Measurements from ENCODE around the gene RECQL5.

RECQL5 gene

DNA sequence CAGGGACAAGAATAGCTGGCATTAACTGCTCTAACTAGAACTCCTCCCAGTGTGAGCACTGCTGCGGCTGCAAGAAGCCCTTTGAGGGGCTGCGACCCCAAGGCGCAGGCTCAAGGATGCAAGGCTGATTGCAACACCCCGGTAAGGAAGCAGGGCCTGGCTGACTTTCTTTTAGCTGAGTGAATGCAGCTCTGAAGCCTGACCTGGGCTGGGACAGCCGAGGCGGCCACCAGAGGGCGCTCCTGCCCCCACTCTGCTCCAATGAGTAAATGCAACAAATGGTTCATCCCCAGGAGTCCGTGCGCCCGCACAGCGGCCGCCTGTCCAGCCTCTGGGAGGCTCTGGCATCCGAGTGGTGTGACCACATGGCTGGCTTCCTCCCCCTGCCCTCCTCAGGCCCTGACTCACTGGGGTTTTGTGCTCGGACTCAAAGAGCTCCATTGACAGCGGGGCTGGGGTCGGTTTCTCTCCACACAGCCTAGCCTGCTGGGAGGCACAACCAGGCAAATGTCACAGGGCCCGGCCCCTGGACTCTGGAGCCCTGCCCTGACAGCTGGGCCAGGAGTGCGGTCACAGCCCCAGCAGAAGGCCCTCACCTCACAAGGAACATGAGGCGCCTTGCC lies 34.0 kb downstream of the RECQL5 start, which contains the start of gene SMIM5:
Gene SMIM5 (plus strand): TSS at position 572 of the 623 bp plus-strand sequence. CDS start 6,768 bp downstream, outside the sequence.
- DNase-seq: peak; percentile 97

DNA sequence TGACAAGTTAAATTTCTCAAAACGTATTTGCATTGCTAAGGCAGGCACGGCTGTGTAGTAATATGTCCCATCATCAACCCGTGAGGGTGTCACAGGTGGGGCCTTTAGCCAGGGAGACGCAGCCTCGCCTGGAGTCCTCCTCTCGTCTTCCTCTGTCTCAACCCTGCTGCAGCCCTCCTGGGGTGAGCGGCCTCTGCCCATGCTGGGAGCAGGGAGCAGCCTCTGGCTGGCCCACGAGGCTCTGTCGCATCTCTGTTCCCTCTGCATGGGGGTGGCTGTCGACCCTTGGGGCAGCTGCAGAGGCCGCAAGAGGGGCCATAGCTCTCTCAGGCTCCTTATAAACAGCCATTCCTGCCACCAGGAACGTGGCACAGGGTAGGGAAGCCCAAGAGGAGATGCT lies 34.5 kb downstream of the RECQL5 start:
- no peak for DNase-seq

DNA sequence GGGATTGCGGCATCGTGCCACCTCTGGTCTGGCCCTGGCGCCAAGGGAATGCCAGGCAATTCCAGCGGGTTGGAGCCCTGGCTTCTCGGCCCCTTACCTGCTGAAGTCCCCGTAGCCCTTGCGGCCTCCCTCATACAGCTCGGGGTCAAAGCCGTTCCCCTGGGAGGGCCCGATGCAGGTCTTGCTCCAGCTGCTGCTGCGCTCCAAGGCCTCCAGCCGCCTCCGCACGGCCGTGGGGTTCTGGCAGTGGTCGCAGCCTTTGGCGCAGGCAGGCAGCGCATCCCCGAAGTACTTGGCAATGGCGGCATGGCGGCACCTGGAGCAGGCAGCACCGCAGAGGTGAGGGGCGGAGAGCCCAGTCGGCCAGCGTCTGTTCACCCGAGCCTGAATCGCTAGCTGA lies 35.6 kb downstream of the RECQL5 start:
- no peak for DNase-seq

DNA sequence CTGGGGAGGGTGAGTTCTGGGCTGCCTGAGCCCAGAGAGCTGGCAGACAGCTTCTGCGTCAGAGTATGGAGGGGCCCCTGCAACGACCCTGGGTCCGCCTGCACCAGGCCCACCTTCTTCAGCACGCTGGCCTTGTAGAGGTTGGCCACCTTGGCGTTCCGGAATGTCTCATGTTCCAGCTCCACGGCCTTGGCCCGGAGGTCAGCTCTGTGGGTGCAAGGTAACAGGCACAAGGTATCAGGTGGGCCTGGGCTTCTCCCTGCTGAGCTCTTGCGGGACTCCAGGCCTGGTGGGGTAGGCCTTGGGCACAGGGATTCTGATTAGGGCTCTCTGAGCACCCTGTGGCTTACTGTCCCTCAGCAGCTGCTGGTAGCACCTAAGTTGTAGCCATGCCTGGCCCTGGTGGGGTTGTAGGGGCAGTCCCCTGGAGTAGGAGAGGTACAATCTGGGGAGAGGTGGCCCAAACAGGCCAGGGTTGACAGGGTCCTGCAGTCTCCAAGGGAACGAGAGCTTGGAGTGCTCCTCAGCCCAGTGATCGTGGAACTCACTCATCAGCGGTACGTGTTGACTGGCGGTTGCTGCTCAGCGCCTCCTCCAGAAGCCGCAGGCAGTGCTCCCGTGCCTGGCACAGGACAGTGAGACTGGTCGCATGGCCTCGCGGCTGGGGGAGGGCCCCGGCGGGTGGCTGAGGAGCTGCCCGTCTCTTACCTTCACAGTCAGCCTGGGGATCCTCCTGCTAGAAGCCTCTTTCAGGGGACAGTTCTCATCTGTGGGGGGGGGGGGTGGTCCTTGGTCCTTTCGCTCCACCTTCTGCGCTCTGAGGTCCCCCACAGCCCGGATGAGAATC lies 36.7 kb downstream of the RECQL5 start:
- DNase-seq: no peak

DNA sequence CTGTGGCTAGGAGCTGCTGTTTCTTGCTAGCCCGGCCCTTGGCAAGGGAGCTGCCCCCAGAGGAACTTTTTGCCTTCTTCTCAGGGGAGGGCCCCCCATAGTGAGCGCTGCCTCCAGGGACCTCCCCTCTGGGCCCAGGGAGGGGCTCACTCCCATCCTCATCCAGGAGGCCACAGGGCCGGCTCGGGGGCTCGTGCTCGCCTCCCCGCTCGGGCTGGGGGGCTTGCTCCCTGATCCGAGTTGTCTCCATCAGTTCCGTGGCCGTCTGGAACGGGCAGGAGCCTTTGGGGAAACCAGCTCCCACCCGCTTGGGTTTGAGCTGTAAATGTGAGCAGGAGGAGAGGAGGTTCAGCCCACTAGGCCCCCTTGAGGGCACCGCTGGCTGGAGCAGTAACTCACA lies 37.8 kb downstream of the RECQL5 start:
- no peak for DNase-seq

DNA sequence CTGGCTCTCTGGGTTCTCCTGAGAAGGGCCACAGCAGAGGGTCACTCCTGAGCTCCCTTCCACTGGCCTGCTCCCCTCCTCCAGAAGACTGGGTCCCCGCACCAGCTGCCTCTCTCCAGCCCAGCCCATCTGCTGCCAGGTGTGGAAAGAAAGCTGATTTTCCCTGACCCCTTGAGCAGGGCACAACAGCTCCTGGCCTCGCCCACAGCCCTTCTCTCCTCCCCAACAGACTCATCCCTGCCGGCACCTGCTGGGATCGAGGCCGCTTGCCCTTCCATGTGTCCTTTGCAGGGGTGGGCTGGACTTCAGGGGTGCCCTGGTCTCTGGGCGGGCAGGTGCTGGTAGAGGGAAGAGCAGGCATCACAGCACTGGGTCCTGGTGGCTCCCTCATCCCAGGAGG lies 38.5 kb downstream of the RECQL5 start:
- DNase-seq: no peak

DNA sequence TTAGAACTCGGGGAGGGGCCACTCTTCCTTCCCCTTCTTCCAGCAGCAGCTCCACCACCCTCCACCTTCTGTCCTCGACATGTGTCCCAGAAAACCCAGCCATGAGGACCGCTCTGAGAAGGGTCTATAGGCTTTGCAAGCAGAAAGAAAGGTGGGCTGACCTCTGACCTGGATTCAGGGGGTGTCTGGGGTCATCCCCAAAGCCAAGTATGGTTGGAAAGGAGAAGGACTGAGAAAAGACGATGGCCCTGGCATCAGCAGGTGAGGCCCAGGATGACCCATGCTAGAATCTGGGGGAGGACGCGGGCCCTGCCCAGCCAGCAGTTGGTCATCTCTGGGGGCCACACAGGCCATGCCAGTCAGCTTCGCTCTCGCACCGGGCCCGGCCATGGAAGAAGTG lies 39.9 kb downstream of the RECQL5 start:
- no peak for DNase-seq

DNA sequence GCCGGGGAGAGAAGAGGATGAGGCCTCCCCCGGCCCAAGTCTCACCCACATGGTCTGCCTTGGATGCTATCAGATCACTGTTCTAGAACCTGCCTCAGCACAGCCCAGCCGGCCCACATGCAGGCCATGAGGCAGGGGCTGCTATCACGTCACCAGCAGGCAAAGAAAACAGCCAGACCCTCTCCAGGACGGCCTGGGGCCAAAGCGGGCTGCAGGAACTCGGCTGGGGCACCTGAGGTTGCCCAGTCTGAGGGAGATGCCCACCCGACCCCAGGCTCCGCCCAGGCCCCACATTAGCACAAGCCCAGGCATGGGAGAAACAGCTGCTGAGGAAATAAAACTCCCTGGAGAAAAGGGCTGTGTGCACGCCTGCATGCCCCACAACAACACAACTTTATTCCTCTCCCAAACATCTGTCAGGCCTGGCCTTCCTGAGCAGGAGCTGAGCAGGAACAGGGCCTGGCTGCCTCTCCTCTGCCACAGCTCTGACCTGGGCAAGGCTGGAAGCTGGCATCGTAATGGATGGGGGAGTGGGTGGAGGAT lies 40.4 kb downstream of the RECQL5 start:
- no peak for DNase-seq

DNA sequence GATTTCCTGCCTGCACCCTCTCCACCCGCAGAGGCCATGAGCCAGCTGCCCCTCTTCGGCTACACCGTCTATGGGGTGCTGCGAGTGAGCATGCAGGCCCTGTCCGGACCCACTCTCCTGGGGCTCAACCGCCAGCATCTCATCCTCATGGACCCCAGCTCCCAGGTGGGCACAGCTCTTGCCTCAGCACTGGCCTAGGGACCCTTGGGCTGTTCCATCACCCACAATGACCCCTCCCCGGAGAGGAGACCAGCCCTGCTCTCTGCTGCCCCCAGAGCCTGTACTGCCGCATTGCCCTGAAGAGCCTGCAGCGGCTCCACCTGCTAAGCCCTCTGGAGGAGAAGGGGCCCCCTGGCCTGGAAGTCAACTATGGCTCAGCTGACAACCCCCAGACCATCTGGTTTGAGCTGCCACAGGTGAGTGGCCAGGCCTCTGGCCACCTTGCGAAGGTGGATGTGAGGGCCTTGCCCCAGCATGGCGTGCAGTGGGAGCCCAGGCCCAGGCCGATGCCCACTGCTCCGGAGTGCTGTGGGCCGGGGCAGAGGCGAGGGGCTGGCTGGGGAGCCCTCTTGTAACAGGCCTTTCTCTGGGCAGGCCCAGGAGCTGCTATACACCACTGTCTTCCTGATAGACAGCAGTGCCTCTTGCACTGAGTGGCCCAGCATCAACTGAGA lies 41.0 kb downstream of the RECQL5 start:
- DNase-seq: peak; percentile 64

DNA sequence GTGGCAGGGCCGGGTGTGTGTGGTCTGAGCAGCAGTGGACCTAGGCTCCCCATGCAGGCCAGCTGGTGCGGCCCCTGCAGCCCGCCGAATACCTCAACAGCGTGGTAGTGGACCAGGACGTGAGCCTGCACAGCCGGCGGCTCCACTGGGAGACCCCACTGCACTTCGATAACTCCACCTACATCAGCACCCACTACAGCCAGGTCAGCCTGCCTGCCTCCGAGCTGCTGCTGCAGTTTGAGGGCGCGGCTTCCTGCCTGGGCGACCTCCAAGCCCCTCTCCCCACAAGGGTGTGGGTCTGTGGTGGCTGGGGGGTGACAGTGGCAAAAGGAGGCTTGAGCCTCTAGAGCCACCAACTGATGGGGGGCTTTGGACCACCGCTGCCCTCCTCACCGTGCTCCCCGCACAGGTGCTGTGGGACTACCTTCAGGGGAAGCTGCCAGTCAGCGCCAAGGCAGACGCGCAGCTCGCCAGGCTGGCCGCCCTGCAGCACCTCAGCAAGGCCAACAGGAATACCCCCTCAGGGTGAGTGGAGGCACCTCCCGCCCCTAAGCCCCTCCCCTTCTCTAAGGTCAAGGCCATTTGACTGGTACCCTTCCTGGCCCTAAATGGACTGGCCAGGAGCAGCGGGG lies 42.1 kb downstream of the RECQL5 start:
- no peak for DNase-seq

DNA sequence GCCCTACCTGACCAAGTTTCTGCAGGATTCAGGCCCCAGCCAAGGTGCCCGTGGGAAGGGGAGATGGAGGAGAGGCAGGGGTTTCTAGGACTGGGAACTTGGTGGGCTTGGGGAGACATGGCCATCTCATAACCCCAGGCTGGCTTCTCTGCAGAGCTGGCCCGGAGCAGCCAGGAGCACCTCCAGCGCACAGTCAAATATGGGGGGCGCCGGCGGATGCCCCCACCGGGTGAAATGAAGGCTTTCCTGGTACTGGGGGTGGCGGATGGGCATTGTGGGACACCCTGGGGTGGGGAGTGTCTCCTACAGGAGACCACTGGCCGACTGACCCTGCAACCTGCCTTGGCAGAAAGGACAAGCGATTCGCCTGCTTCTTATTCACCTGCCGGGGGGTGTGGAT lies 42.9 kb downstream of the RECQL5 start:
- no peak for DNase-seq

DNA sequence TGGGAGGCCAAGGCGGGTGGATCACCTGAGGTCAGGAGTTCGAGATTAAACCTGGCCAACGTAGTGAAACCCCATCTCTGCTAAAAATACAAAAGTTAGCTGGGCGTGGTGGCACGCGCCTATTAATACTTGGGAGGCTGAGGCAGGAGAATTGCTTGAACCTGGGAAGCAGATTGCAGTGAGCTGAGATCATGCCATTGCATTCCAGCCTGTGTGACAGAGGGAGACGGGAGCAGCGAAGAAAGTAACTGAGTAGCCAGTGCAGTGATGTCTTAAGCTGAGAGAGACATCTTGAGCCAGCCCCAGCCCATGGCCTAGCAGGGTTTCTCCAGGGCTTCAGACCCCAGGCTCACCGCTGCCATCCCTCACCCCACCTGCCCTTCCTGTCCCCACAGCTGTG lies 43.6 kb downstream of the RECQL5 start:
- DNase-seq: no peak

DNA sequence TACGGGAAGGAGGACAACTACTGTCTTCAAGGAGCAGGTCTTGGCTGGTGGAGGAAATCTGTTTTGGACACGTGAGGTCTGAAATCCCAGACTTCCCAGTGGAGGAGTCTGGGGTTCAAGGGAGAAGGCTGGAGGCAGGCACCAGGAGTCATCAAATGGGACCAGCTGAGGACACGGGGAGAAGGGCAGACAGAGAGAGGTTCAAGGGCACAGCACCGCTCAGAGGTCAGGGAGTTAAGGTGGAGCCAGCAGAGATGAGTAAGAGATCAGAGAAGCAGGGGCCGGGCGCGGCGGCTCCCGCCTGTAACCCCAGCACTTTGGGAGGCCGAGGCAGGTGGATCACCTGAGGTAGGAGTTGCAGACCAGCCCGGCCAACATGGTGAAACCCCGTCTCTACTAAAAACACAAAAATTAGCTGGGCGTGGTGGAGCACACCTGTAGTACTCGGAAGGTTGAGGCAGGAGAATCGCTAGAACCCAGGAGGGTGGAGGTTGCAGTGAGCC lies 44.1 kb downstream of the RECQL5 start:
- DNase-seq: no peak

DNA sequence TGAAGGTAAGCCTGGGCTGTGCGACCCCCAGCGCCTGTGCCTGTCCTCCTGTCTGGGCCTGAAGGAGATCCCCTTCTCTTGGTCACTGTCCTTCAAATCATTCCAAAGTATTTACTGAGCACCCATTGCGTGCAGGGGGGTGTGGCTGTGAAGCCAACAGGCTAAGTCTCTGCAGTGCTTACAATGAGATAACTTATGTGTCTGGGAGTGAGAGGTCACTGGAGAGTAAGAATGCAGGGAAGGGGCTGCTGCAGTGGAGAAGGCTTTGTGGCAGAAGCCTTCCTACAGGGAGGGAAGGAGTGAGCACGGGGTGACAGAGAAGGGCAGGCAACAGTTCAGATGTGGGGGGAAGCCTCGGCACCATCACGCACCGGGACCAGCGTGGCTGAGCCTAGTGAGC lies 44.9 kb downstream of the RECQL5 start:
- DNase-seq: no peak

DNA sequence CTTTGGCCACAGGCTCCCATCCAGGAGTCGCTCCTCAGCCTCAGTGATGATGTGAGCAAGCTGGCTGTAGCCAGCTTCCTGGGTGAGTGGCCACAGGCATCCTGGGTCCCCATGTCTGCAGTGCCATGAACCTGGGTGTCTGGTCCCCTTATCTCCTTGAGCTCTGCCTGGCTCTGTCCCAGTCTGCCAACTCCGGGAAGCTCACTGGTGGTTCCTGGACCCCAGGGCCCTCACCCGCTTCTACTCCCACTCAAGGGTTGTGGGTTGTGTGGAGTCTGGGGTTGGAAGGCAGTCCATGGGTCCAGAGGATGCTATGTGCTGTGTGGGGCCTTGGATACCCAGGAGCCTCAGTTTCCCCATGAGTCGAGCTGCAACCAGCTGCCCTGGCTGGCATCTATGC lies 45.5 kb downstream of the RECQL5 start:
- DNase-seq: no peak

DNA sequence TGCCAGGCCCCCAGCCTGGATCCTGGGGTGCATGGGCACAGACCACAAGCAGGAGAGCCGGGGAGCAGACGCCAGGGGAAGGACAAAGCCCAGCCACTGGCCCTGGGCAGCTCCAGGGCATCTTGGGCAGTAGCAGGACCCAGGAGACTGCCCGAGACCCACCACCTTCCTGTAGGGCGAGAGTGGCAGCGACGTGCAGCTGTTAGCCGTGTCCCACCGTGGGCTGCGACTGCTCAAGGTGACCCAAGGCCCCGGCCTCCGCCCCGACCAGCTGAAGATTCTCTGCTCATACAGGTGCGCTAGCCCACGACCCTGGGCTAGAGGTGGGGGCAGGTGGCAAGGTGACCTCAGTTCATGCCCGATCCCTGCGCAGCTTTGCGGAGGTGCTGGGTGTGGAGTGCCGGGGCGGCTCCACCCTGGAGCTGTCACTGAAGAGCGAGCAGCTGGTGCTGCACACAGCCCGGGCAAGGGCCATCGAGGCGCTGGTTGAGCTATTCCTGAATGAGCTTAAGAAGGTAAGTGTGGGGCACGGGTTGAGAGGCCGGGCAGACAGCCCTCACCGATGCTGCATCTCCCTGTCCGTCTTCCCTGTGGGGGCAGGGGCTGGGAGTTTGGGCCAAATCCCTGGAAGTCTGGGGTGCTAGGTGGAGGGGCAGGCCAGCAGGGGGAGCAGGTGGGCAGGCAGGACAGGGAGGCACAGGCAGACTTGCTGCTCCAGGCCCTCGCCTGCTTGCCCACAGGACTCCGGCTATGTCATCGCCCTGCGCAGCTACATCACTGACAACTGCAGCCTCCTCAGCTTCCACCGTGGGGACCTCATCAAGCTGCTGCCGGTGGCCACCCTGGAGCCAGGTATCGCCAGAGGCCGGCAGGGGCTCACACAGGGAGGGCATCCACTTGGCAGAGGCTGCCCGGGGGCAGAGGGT lies 47.2 kb downstream of the RECQL5 start:
- DNase-seq: no peak

DNA sequence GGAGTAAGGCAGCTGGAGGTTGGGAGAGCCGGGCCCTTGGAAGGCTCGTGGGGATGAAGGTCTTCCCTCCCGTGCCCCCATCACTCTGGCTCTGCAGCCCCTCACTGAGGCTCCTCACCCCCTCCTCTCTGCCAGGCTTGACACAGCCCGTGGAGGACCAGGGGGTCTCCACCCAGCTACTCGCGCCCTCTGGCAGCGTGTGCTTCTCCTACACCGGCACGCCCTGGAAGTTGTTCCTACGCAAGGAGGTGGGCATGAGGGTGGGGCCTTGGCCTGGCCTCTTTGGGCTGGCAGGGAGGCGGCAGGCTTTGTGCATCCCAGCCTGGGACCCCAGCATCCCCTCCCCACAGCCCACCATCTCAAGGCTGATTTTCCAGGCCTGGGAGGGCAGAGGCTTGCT lies 49.3 kb downstream of the RECQL5 start:
- no peak for DNase-seq

DNA sequence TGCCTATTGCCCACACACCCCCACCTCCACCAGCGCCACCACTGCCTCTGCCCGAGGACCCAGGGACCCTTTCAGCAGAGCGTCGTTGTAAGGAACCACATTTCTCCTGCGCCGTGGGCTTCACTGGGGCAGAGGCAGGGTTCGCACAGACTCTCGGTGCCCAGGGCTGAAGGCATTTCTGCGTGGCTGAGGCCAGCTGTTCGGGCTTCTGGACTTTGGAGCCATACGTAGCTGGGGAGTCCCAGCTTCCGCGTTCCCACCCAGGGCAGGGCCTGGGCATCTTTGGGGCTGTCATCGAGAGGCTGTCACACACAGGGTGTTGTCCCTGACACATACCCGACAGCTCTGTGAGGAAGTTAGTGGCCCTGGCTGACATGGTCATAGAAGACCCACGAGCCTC lies 49.7 kb downstream of the RECQL5 start:
- no peak for DNase-seq

DNA sequence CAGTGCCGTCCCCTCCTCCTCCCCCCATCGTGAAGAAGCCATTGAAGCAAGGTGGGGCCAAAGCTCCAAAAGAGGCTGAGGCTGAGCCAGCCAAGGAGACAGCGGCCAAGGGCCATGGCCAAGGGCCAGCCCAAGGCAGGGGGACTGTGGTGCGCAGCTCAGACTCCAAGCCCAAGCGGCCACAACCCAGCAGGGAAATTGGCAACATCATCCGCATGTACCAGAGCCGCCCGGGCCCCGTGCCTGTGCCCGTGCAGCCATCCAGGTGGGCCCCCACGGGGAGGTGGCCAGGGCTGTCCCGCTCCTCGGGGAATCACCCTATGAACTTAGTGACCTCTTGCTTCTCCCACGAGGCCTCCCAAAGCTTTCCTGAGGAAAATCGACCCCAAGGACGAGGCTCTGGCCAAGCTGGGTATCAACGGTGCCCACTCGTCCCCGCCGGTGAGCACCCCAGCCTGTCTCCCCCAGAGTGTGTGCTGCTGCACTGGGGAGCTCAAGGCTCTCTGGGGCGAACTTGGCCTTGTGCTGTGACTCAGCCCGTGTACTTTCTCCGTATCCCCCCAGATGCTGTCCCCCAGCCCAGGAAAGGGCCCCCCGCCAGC lies 50.3 kb downstream of the RECQL5 start:
- DNase-seq: no peak

DNA sequence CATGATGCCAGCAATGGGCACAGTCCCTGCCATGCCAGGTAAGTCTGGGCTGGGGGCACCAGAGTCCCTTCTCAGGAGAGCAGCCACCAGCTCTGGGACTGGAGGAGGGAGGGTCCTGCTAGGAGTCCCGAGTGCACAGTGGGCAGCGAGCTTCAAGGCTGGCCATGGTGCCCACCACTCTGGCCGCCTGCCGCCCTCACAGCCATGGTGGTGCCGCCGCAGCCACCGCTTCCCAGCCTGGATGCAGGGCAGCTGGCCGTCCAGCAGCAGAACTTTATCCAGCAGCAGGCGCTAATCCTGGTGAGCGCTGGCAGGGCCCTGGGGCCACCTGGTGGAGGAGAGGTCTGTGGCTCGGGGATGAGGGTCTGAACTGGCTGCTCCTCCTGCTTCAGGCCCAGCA lies 51.7 kb downstream of the RECQL5 start:
- DNase-seq: no peak

DNA sequence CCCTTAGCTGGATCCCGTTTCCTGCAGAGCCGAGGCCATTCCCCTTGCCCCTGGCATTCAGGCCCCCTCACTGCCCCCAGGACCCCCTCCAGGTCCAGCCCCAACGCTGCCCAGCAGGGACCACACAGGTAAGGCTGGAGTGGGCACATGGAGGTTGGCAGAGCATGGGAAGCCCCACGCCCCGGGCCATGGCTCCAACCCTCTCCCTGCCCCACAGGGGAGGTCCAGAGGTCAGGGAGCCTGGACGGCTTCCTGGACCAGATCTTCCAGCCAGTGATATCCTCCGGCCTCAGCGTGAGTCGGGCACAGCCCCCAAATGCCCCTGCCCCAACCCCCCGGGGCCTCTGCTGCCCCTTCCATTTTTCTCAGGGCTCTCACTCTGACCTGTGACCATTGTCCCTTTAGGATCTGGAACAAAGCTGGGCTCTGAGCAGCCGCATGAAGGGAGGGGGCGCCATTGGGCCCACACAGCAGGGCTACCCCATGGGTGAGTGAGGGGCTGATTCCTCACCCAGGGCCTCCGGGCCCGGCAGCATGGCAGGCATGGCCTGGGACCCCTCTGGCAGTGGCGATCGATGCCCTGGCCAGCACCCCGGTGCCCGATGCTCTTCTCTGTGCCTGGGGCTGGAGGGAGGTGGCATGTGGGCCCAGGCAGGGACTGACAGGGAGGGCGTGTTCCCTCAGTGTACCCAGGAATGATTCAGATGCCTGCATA lies 52.2 kb downstream of the RECQL5 start:
- no peak for DNase-seq
